ENCODE results near the gene TXNDC2.
A peak's percentile ranks its signal among the peaks of the same experiment; 100 is the strongest.

The TXNDC2 gene

GRCh38 chr18:9877655-9878014 is 8.1 kb upstream of the TXNDC2 start:
- intact Hi-C loops (cut with DNase I; ENCODE audit: low total_unique reads): no loop called here
- DNase-seq: no peak
- Histone ChIP-seq H3K9me3 (no peaks in the 10 kb centered on the region), H3K27me3 (no peaks in the 10 kb centered on the region), H3K4me1 (peaks cover 0 to 13% (median 7%) of the 10 kb centered on the region in 4 donors), H3K27ac (peak overlapping the region; percentile 66 to 72), H3K4me3 (peak overlapping the region; percentile 35 to 40), H3K36me3 (no peaks in the 10 kb centered on the region)
- no peak for TF ChIP-seq CTCF (IDR thresholded peaks at IDR 0.05)

DNA sequence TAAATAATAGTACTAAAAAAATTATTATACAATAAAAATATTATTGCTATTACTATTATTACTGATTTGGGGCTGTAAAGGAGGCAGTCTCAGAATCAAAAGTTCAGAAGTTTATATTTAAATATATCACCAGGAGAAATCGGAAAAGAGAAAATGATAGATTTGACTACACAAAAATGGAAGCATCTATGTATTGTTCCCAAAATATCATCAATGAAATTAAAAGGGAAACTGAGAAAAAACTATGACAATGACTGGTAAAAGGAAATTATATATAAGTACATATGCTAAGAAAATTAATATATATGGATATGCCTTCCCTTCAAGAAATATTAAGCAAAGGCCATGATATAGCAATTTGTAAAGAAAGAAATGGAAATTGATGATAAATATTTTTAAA is 7.7 kb upstream of the TXNDC2 start:
- Histone ChIP-seq H3K4me1 (peaks cover 0 to 13% (median 7%) of the 10 kb centered on the region in 4 donors), H3K27ac (no peak overlapping the region), H3K4me3 (no peak overlapping the region), H3K9me3 (no peaks in the 10 kb centered on the region), H3K36me3 (no peaks in the 10 kb centered on the region), H3K27me3 (no peaks in the 10 kb centered on the region)
- TF ChIP-seq CTCF (IDR thresholded peaks at IDR 0.05): no peak
- no peak for DNase-seq
- intact Hi-C loops (cut with DNase I; ENCODE audit: low total_unique reads): no loop called here

GRCh38 chr18:9878783-9879242 is 7.0 kb upstream of the TXNDC2 start:
- no peak overlapping the region for H3K27ac ChIP-seq
- H3K4me3 ChIP-seq: no peak overlapping the region
- no peaks in the 10 kb centered on the region for H3K36me3 ChIP-seq
- peaks cover 0 to 13% (median 7%) of the 10 kb centered on the region in 4 donors for H3K4me1 ChIP-seq
- H3K9me3 ChIP-seq: no peaks in the 10 kb centered on the region
- no peak for TF ChIP-seq CTCF (IDR thresholded peaks at IDR 0.05)
- no peaks in the 10 kb centered on the region for H3K27me3 ChIP-seq
- no peak for DNase-seq
- intact Hi-C loops (cut with DNase I; ENCODE audit: low total_unique reads): no loop called here

- TF ChIP-seq CTCF (IDR thresholded peaks at IDR 0.05): no peak
- DNase-seq: no peak
- Histone ChIP-seq H3K27ac (no peak overlapping the region), H3K4me1 (no peaks in the 10 kb centered on the region), H3K27me3 (no peaks in the 10 kb centered on the region), H3K36me3 (no peaks in the 10 kb centered on the region), H3K9me3 (no peaks in the 10 kb centered on the region), H3K4me3 (no peak overlapping the region)
- intact Hi-C loops (cut with DNase I; ENCODE audit: low total_unique reads): no loop called here
Observed at GRCh38 chr18:9884090-9884489, 1.7 kb upstream of the TXNDC2 start.

- H3K9me3 ChIP-seq: no peaks in the 10 kb centered on the region
- H3K4me1 ChIP-seq: no peaks in the 10 kb centered on the region
- no peak overlapping the region for H3K27ac ChIP-seq
- intact Hi-C loops (cut with DNase I; ENCODE audit: low total_unique reads): no loop called here
- no peaks in the 10 kb centered on the region for H3K27me3 ChIP-seq
- no peak for TF ChIP-seq CTCF (IDR thresholded peaks at IDR 0.05)
- H3K4me3 ChIP-seq: no peak overlapping the region
- DNase-seq: no peak
- no peaks in the 10 kb centered on the region for H3K36me3 ChIP-seq
Observed at GRCh38 chr18:9884532-9885140, 1.1 kb upstream of the TXNDC2 start.

DNA sequence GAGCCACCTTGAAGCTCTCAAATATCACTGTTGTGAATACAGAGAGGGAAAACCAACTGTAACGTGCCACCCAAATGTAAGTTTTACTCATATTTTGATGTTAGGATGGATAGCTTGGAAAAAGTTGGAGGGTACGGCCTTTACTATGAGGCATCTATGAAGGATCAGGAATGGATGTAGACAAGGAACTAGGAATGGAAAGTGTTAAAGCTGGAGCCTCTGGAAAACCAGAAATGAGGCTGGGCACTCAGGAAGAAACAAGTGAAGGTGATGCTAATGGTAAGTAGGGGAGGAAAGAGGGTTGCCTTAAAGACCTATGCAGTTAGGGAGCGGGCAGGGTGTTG is 204 bp downstream of the TXNDC2 start:
- Histone ChIP-seq H3K9me3 (no peaks in the 10 kb centered on the region), H3K4me3 (no peak overlapping the region), H3K27ac (no peak overlapping the region), H3K27me3 (no peaks in the 10 kb centered on the region), H3K36me3 (no peaks in the 10 kb centered on the region), H3K4me1 (peaks cover 0 to 9% (median 0%) of the 10 kb centered on the region in 4 donors)
- intact Hi-C loops (cut with DNase I; ENCODE audit: low total_unique reads): no loop called here
- no peak for DNase-seq
- no peak for TF ChIP-seq CTCF (IDR thresholded peaks at IDR 0.05)

All from tibial artery (tissue), 4 donors.